Smooth muscle cell (in vitro differentiated cells): Measurements from ENCODE around the gene ZEB1. TPM values are rescaled to one million over a fixed set of nuclear protein-coding genes. Genes with fewer than 3 reads are reported as not detected.

Source experiments
- DNase-seq: peaks from one replicate; lab custom pipeline; 2025; ENCODE audit not compliant: unreplicated experiment; lab: John Stamatoyannopoulos, UW
- H2AFZ ChIP-seq: fragments of 200-600 bp; sonication (generic); 2 replicates; pipeline ENCODE4 v1.6.0; 2016; ENCODE audit warnings: antibody characterized with exemption, low read depth, mild to moderate bottlenecking
- H3F3A ChIP-seq: fragments of 200-600 bp; sonication (generic); 2 replicates; pipeline ENCODE4 v1.6.0; 2017; ENCODE audit warnings: antibody characterized with exemption, low read depth
- H3K27ac ChIP-seq: fragments of 200-600 bp; sonication (generic); 2 replicates; pipeline ENCODE4 v1.5.1; 2016; ENCODE audit warnings: low read depth, mild to moderate bottlenecking
- H3K27me3 ChIP-seq: fragments of 200-600 bp; sonication (generic); 2 replicates; pipeline ENCODE4 v1.6.1; 2016; ENCODE audit warnings: low read depth, mild to moderate bottlenecking
- H3K36me3 ChIP-seq: fragments of 200-600 bp; sonication (generic); 2 replicates; pipeline ENCODE4 v1.5.1; 2016; ENCODE audit warnings: low read depth
- H3K4me1 ChIP-seq: fragments of 200-600 bp; sonication (generic); 2 replicates; pipeline ENCODE4 v1.5.1; 2016; ENCODE audit warnings: low read depth
- H3K4me2 ChIP-seq: fragments of 200-600 bp; sonication (generic); 2 replicates; pipeline ENCODE4 v1.6.0; 2016; ENCODE audit warnings: mild to moderate bottlenecking
- H3K4me3 ChIP-seq: fragments of 200-600 bp; sonication (generic); 2 replicates; pipeline ENCODE4 v1.5.1; 2016; ENCODE audit warnings: mild to moderate bottlenecking
- H3K79me2 ChIP-seq: fragments of 200-600 bp; sonication (generic); 2 replicates; pipeline ENCODE4 v1.6.0; 2016; ENCODE audit warnings: low read depth, mild to moderate bottlenecking
- H3K9ac ChIP-seq: fragments of 200-600 bp; sonication (generic); 2 replicates; pipeline ENCODE4 v1.6.0; 2016; ENCODE audit warnings: low read depth
- H3K9me3 ChIP-seq: fragments of 200-600 bp; sonication (generic); replicated peaks from 2 replicates; pipeline ENCODE4 v1.5.1; 2016; ENCODE audit warnings: low read depth
- H4K20me1 ChIP-seq: fragments of 200-600 bp; sonication (generic); 2 replicates; pipeline ENCODE4 v1.6.0; 2016; ENCODE audit warnings: low read depth
- WGBS: methylation state at CpG from one replicate; pipeline ENCODE4 v1.1.7; 2016; ENCODE audit warnings: low lambda C conversion rate; 5-methylcytosine and 5-hydroxymethylcytosine counted together
- polyA plus RNA-seq: library from polyadenylated mRNA; unstranded; fragments of >200 nt; fragmentation: Nextera tagmentation; extraction: Ambion mirVana; gene quantifications from 2 replicates; pipeline ENCODE4 v1.2.1, GENCODE V29; 2016
- total RNA-seq: library from RNA; depleted of rRNA; stranded (reverse); fragments of >200 nt; gene quantifications from 2 replicates; pipeline ENCODE4 v1.2.3, GENCODE V29; 2014
- TF ChIP-seq, protein P1 (sequence below): fragments of 200-600 bp; sonication (generic); IDR thresholded peaks from 2 replicates; pipeline ENCODE4 v1.5.1; 2017; ENCODE audit warnings: borderline replicate concordance, mild to moderate bottlenecking, antibody characterized with exemption; ENCODE audit not compliant: insufficient read depth, poor library complexity, severe bottlenecking

ZEB1 gene
- total and polyA plus RNA-seq, 2 experiments from 2014 or later = 7.9 to 15.7 TPM

DNA sequence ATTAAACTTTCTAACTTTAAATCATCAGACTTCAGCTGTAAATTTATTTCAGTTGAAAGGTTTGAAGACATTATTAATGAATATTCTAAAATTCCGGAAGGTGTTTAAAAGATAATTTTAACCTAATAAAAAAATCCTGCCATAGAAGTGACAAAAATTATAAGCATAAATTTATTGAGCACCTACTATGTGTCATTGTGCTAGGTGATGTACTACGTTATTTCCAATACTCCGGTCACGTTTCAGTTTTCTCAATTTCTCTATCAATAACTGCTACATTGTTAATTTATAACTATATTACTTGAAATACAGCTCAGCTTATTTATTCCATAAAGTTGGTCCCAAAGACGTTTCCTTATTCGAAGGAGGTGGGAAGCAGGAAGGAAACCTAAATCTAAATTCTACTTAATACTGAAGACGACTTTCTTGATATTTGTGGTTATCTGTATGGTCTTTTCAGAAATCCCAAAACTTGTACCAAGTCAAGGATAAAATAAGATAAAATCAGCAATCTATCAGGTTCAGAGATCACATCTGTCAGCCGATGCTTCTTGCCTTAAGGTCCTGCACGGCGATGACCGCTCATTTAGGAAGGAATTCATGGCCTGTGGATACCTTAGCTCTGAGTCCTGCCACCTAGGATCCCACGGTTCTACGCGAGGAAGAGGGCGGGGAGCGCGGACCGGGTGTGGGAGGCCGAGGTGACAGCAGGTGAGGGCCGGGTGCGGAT, 1.2 kb upstream of the ZEB1 start:
- Histone ChIP-seq H3K36me3 (no peaks in the 10 kb centered on the region), H3K79me2 (peaks cover 24% of the 10 kb centered on the region), H3K9ac (no peak overlapping the region), H4K20me1 (peaks cover 17% of the 10 kb centered on the region), H3K4me1 (peaks cover 6% of the 10 kb centered on the region), H3K27me3 (peaks cover 26% of the 10 kb centered on the region), H3K4me2 (peak overlapping the region; percentile 88), H3F3A (no peaks in the 10 kb centered on the region), H3K9me3 (no peaks in the 10 kb centered on the region), H2AFZ (peak overlapping the region; percentile 62), H3K4me3 (peak overlapping the region; percentile 69), H3K27ac (no peak overlapping the region)
- WGBS = 28% methylated on average over 21 of the region's 21 CpGs
- TF ChIP-seq, protein P1, sequence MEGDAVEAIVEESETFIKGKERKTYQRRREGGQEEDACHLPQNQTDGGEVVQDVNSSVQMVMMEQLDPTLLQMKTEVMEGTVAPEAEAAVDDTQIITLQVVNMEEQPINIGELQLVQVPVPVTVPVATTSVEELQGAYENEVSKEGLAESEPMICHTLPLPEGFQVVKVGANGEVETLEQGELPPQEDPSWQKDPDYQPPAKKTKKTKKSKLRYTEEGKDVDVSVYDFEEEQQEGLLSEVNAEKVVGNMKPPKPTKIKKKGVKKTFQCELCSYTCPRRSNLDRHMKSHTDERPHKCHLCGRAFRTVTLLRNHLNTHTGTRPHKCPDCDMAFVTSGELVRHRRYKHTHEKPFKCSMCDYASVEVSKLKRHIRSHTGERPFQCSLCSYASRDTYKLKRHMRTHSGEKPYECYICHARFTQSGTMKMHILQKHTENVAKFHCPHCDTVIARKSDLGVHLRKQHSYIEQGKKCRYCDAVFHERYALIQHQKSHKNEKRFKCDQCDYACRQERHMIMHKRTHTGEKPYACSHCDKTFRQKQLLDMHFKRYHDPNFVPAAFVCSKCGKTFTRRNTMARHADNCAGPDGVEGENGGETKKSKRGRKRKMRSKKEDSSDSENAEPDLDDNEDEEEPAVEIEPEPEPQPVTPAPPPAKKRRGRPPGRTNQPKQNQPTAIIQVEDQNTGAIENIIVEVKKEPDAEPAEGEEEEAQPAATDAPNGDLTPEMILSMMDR = no peak
- DNase-seq = no peak

DNA sequence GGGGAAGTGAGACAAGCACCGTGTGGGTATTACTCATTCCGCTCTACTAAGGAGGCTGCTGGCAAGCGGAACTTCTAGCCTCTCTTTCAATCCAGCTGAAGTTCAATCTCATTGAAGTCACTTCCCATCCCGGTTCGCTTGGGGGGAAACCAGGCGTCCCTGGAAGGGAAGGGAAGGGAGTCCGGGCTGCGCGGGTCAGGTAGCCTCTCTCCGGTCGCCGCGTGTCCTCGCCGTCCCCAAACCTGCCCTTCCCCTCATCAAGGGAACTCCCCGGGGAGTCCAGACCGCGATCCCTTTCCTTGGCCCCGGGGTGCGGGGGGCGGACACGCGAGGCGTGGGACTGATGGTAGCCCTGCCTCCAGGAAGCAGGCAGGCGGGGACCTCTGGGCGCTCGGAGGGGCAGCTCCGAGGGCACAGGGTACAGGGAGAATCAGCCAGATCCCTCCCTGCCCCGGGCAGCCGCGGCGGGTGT, 598 bp upstream of the ZEB1 start:
- Histone ChIP-seq H3K9ac (peak overlapping the region; percentile 25), H3K27me3 (peaks cover 32% of the 10 kb centered on the region), H3K9me3 (no peaks in the 10 kb centered on the region), H3K79me2 (peaks cover 29% of the 10 kb centered on the region), H3K4me3 (peak overlapping the region; percentile 69), H3K36me3 (no peaks in the 10 kb centered on the region), H3K27ac (no peak overlapping the region), H3K4me1 (peaks cover 6% of the 10 kb centered on the region), H3F3A (no peaks in the 10 kb centered on the region), H4K20me1 (peaks cover 23% of the 10 kb centered on the region), H3K4me2 (peak overlapping the region; percentile 88), H2AFZ (peak overlapping the region; percentile 62)
- TF ChIP-seq, protein P1 = no peak
- DNase-seq = no peak
- under 1% methylated on average over 20 of the region's 32 CpGs for WGBS

DNA sequence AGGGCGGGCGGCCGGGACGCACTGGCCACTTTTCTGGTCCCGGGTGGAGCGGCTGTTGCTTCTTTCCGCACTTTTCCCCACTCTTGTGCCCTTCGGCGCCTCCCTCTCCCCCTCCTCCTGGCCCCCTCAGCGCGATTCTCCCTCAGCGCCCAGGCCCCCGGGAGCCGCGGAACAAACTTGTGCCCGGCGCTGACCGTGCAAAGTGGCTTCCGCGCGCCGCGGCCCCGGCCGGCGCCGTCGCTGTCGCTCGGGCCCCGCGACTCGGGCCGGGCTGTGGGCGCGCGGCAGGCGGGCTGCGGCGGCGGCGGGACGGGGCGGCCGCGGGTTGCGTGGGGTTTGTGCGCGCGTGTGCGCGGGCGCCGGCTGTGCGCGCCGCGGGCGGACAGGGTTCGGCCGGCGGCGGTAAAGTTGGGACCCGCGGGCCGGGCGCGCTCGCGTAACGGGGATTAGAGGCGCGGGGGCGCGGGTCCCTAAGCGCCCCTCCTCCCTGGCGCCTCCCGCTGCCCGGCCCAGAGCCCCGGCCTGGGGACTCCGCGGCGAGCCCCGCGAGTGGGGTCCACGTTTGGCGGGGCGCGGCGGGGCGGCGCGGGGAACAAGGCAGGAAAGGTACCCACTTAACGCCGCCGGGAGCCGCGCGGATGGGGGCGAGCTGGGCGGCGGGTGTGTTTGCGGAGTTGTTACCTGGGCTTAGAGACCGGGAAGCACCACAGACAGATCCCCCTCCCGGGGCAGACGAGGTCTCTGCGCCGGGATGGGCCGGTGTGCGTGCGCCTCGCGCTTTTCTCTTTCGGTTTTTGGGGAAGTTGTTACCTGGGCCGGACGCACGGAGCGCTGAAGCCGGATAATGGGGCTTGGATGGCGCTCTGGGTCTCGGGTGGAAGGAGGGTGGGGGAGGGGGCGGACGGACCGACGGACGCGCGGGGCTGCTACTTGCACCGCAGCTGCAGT, 860 bp downstream of the ZEB1 start:
- 1% methylated on average over 58 of the region's 129 CpGs for WGBS
- peaks cover 38% of the 10 kb centered on the region for H4K20me1 ChIP-seq

More for the DNA sequence above, 860 bp downstream of the ZEB1 start:
- peak overlapping the region; percentile 72 for H2AFZ ChIP-seq
- TF ChIP-seq, protein P1 = no peak
- H3K79me2 ChIP-seq = peaks cover 31% of the 10 kb centered on the region
- peaks cover 47% of the 10 kb centered on the region for H3K27me3 ChIP-seq
- H3K27ac ChIP-seq = no peak overlapping the region
- H3K9me3 ChIP-seq = no peaks in the 10 kb centered on the region
- H3K4me2 ChIP-seq = peak overlapping the region; percentile 94
- DNase-seq = no peak
- no peaks in the 10 kb centered on the region for H3K36me3 ChIP-seq
- peak overlapping the region; percentile 3 for H3K9ac ChIP-seq
- H3K4me3 ChIP-seq = peak overlapping the region; percentile 69
- H3F3A ChIP-seq = no peaks in the 10 kb centered on the region
- peaks cover 6% of the 10 kb centered on the region for H3K4me1 ChIP-seq
